Naive B cell (primary cell): ENCODE data around the gene MPRIP. TPM values are rescaled to one million over a fixed set of nuclear protein-coding genes. Genes with fewer than 3 reads are reported as not detected.

Source experiments
- ATAC-seq, 2 donors: fragments of 150-1000 bp; cut with Tn5 transposase; 2 replicates each; pipeline ENCODE4 v1.10.0; 2021; ENCODE audit warnings: low read depth in 2 of 2, mild to moderate bottlenecking in 2 of 2, moderate library complexity in 2 of 2
- DNase-seq: peaks from one replicate; pipeline ENCODE4 v3.0.0; 2022
- H3K27ac Mint-ChIP-seq, 6 donors: one replicate each; pipeline ENCODE4 v1.8.0; 2020 to 2022; ENCODE audit warnings: mild to moderate bottlenecking in 6 of 6, mixed read lengths in 6 of 6, moderate library complexity in 5 of 6, inconsistent platforms in 2 of 6
- H3K27me3 Mint-ChIP-seq, 3 donors: one replicate each; pipeline ENCODE4 v1.8.0; 2021 to 2022; ENCODE audit warnings: mixed read lengths in 3 of 3, mild to moderate bottlenecking in 1 of 3
- H3K36me3 Mint-ChIP-seq, 2 donors: one replicate each; pipeline ENCODE4 v1.8.0; 2020 to 2022; ENCODE audit warnings: mixed read lengths in 2 of 2, inconsistent platforms in 1 of 2, mild to moderate bottlenecking in 1 of 2
- H3K4me1 Mint-ChIP-seq, 3 donors: one replicate each; pipeline ENCODE4 v1.8.0; 2020 to 2022; ENCODE audit warnings: mixed read lengths in 3 of 3, inconsistent platforms in 1 of 3, mild to moderate bottlenecking in 1 of 3, moderate library complexity in 1 of 3
- H3K4me3 Mint-ChIP-seq, 8 donors: one replicate each; pipeline ENCODE4 v1.8.0; 2020 to 2022; ENCODE audit warnings: mild to moderate bottlenecking in 8 of 8, mixed read lengths in 8 of 8, moderate library complexity in 8 of 8, inconsistent platforms in 2 of 8
- H3K9me3 Mint-ChIP-seq, 7 donors: one replicate each; pipeline ENCODE4 v1.8.0; 2020 to 2022; ENCODE audit warnings: mixed read lengths in 7 of 7, mild to moderate bottlenecking in 5 of 7, inconsistent platforms in 2 of 7, moderate library complexity in 1 of 7
- polyA plus RNA-seq, 6 donors: library from polyadenylated mRNA; unstranded; fragments of 300-500 nt; fragmentation: Illumina TruSeq; gene quantifications; one replicate each; pipeline ENCODE4 v1.2.3, GENCODE V29; 2021; ENCODE audit warnings: low read depth in 6 of 6

Gene MPRIP
- polyA plus RNA-seq, 6 donors from 2014 or later: 1.9 to 26.0 (median 12.6) TPM

DNA sequence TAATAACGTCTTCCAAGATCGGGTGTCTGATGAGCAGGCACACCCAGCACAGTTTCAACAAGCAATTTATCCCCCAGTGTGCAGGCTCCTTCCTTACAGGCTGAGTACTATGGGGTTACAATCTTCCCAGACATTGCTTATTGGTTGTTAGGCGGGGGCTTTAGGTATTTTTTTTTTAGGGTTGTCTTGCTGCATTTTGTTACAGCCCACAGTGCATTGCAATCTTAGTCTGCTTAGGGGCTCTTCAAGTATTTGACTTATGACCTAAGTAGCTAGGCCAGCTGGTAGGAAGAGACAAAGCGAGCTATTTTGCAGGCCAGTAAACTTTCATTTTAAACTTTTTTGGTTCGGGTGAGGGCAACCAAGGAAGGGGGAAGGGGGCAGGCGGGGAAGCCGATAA, 158.1 kb downstream of the MPRIP start:
- Mint-ChIP-seq H3K4me1 (peaks cover 7 to 18% (median 16%) of the 10 kb centered on the region in 3 donors), H3K27ac (peak overlapping the region in 2 of 6 donors; percentile 13 to 42)
- ATAC-seq: no peak

DNA sequence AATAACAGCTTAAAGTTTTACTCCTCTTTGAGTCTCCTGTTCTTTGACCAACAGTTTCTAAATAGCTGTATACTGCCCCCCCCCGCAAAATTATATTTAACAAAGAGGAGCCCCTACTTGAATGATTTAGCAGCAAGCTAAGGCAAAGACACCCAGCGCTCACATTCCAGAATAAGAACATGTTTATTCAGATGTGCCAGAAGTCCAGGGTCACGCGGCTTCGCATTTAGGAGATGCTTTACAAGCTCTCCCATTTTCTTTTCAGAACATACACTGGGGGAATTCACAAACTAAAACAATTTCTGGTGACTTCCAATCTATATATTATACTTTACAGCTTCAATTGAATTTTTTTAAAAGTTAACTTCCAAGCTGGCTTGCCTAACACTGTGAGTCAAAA, 158.6 kb downstream of the MPRIP start:
- no peak overlapping the region for H3K27ac Mint-ChIP-seq
- DNase-seq (no peak), ATAC-seq (no peak)
- H3K27me3 Mint-ChIP-seq: no peaks in the 10 kb centered on the region
- peaks cover 7 to 22% (median 20%) of the 10 kb centered on the region in 3 donors for H3K4me1 Mint-ChIP-seq
- H3K36me3 Mint-ChIP-seq: no peaks in the 10 kb centered on the region
- H3K9me3 Mint-ChIP-seq: no peaks in the 10 kb centered on the region
- peak overlapping the region in 1 of 8 donors; percentile 6 for H3K4me3 Mint-ChIP-seq

More for the DNA sequence above, 158.1 kb downstream of the MPRIP start:
- Mint-ChIP-seq H3K27me3 (no peaks in the 10 kb centered on the region), H3K9me3 (no peaks in the 10 kb centered on the region), H3K4me3 (no peak overlapping the region), H3K36me3 (no peaks in the 10 kb centered on the region)
- DNase-seq: no peak

DNA sequence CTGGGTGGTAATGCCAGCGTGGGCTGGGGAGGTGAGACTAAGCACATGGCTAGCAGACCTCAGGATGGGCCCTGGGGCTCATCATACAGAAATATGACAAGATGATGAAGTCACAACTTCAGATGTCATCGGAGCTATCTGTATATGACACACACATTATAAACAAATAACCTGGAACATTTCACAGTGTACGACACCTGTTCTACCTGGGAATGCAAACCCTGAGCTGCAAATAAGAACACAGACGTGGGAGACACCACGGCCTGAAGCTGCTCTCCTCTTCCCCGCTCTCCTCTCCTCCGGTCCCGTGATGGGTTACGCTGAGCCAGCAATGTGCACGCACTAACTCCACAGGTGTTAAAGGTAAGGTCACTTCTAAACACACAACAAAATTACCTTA, 159.0 kb downstream of the MPRIP start:
- H3K27ac Mint-ChIP-seq: peak overlapping the region in 1 of 6 donors; percentile 81

DNA sequence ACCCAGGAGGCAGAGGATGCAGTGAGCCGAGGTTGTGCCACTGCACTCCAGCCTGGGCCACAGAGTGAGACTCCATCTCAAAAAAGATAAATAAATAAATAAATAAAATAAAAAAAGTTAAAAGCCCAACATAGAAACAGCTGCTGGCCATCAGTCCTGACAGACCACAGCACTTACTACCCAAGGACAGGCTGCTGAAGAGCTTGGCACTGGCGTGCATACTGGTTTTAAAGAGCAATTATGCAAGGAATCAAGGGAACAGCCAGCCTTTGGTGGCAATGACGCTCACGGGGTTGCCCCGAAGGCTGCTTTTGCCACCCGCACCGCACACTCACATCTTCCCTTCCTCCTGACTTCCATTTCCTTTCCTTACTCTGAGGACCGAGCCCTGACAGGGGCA, 159.7 kb downstream of the MPRIP start:
- Mint-ChIP-seq H3K36me3 (no peaks in the 10 kb centered on the region), H3K4me3 (peak overlapping the region in 2 of 8 donors; percentile 6 to 43), H3K4me1 (peaks cover 10 to 22% (median 20%) of the 10 kb centered on the region in 3 donors), H3K9me3 (peaks cover 0 to 2% (median 0%) of the 10 kb centered on the region in 7 donors), H3K27me3 (no peaks in the 10 kb centered on the region), H3K27ac (no peak overlapping the region)
- DNase-seq (no peak), ATAC-seq (no peak)

More for the DNA sequence above, 159.0 kb downstream of the MPRIP start:
- H3K36me3 Mint-ChIP-seq: no peaks in the 10 kb centered on the region
- no peaks in the 10 kb centered on the region for H3K27me3 Mint-ChIP-seq
- no peaks in the 10 kb centered on the region for H3K9me3 Mint-ChIP-seq
- ATAC-seq (no peak), DNase-seq (no peak)
- H3K4me3 Mint-ChIP-seq: peak overlapping the region in 1 of 8 donors; percentile 6
- H3K4me1 Mint-ChIP-seq: peaks cover 7 to 22% (median 20%) of the 10 kb centered on the region in 3 donors

DNA sequence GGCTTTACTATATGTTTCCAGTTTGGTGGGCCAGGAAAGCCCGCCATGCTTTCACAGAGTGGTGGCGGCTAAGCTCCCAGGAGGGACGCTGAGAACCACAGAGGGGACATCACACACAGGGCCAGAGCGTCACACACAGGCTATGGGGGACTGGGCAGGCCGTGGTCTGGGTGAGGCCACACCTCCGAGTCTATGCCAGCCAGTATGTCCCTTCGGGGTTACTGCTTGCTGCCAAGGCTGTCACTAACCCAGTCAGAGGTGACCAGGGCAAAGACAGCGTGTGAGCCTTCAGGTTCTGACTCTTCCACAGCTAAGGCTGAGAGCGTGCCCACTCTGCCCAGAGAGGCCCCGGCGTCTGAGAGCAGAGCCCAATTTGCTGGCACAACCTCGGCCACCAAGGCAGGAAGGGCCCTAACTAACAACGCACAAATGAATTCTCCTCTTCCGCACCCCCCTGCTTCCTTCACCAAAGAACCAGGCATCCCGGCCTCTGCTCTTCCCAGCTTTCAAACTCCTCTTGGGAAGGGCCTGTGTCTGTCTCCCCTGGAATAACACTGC, 161.0 kb downstream of the MPRIP start:
- Mint-ChIP-seq H3K9me3 (peaks cover 0 to 2% (median 0%) of the 10 kb centered on the region in 7 donors), H3K36me3 (no peaks in the 10 kb centered on the region), H3K27ac (peak overlapping the region in 3 of 6 donors; percentile 73 to 89 (median 79)), H3K27me3 (no peaks in the 10 kb centered on the region), H3K4me1 (peaks cover 10 to 22% (median 20%) of the 10 kb centered on the region in 3 donors), H3K4me3 (peak overlapping the region in 2 of 8 donors; percentile 42 to 58)
- ATAC-seq: no peak
- DNase-seq: no peak

DNA sequence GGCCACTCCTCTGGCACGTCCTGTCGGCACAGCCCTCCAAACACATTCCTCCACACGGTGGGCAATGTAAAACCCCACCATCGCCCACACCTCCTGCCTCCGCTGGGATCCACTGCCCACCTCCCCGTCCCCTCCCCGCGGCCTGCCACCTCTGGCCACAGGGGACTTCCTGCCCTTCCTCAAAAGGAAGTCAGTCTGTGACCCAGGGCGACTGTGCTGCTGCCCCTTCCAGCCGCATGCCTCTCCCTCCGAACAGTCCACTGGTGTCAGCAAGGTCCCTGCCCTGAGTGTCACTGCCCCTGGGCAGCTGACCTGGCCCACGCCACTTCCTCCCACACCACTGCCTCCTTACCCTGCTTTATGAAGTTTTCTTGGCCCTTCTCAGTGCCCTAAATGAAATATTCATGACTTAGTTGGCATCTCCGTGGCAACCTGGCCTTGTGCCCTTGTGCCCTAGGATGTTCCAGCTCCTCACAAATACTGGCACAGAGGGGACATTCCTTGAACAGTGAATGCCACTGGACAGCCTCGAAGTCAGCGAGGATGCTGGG, 161.9 kb downstream of the MPRIP start:
- ATAC-seq (no peak), DNase-seq (no peak)
- H3K4me3 Mint-ChIP-seq: peak overlapping the region in 6 of 8 donors; percentile 44 to 91 (median 77)
- H3K4me1 Mint-ChIP-seq: peaks cover 10 to 22% (median 20%) of the 10 kb centered on the region in 3 donors
- peaks cover 0 to 2% (median 0%) of the 10 kb centered on the region in 7 donors for H3K9me3 Mint-ChIP-seq
- H3K27me3 Mint-ChIP-seq: no peaks in the 10 kb centered on the region
- H3K36me3 Mint-ChIP-seq: no peaks in the 10 kb centered on the region
- H3K27ac Mint-ChIP-seq: peak overlapping the region in 5 of 6 donors; percentile 7 to 85 (median 58)

DNA sequence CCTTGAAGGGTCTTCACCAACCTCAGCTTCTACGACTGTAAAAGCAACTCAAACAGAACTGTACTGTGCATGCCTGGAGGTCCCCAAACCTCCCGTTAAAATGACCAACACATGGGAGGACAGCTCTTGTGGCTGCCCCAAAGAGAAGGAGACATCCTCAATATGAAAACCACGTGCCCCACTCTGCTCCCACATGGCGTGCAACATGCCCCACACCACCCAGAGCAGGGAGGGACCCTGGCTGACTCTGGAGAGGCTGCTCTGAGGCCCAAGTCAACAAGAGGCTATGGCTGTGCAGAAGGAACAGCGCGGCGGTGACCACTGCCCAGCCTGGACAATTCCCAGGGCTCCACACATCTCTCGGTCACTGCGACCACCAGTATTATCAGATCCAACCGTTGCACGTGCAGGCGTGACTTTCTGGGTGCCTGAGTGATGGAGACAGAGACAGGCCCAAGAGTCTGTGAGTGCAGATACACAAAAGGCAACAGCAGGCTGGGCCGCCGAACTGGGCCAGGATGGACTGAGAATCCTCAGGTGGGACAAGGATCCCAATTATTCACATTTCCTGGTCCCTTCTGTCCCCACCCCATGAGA, 162.5 kb downstream of the MPRIP start:
- Mint-ChIP-seq H3K27me3 (no peaks in the 10 kb centered on the region), H3K4me3 (peak overlapping the region; percentile 54 to 91 (median 85)), H3K4me1 (peaks cover 10 to 22% (median 20%) of the 10 kb centered on the region in 3 donors), H3K27ac (peak overlapping the region in 4 of 6 donors; percentile 24 to 85 (median 64)), H3K36me3 (no peaks in the 10 kb centered on the region), H3K9me3 (peaks cover 0 to 2% (median 0%) of the 10 kb centered on the region in 7 donors)
- DNase-seq (no peak), ATAC-seq (no peak)

DNA sequence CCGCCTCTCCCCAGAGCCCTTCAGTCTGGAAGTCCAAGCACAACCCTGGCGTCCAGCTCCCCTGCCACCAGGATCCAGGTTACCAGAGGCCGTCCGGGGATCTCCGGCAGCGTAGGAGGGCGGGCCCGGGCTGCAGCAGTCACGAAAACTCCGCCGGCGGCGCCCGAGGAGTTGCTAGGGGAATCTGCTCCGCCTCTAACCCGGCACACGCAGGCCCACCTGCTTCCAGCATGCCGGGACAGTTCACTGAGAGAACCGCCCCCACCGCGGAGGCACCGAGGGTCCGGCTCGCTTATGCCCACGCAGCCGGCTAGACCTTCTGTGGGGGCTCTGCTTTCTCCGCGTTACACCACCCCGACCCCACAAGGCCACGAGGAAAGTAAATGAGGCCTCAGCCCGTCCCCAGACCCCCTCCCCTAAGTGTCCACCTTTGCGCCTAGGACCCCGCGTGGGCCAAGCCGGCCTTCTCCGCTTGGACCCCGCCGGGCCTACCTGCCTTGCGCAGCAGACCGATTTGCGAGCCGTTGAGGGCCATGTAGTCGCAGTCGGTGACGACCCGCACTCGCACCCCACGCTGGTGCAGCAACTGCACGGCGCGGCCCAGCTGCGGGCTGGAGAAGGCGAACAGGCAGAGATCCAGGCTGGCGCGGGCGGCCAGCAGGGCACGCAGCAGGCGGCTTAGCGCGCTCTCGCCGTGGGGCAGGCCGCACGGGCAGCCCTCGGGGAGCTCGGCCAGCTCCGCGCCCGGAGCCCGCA, 163.3 kb downstream of the MPRIP start:
- Mint-ChIP-seq H3K4me3 (peak overlapping the region; percentile 74 to 92 (median 86)), H3K36me3 (no peaks in the 10 kb centered on the region), H3K27ac (peak overlapping the region; percentile 24 to 83 (median 76)), H3K27me3 (no peaks in the 10 kb centered on the region), H3K9me3 (peaks cover 0 to 2% (median 0%) of the 10 kb centered on the region in 7 donors), H3K4me1 (peaks cover 10 to 22% (median 20%) of the 10 kb centered on the region in 3 donors)
- ATAC-seq (peak; percentile 20 to 31), DNase-seq (peak; percentile 31)

DNA sequence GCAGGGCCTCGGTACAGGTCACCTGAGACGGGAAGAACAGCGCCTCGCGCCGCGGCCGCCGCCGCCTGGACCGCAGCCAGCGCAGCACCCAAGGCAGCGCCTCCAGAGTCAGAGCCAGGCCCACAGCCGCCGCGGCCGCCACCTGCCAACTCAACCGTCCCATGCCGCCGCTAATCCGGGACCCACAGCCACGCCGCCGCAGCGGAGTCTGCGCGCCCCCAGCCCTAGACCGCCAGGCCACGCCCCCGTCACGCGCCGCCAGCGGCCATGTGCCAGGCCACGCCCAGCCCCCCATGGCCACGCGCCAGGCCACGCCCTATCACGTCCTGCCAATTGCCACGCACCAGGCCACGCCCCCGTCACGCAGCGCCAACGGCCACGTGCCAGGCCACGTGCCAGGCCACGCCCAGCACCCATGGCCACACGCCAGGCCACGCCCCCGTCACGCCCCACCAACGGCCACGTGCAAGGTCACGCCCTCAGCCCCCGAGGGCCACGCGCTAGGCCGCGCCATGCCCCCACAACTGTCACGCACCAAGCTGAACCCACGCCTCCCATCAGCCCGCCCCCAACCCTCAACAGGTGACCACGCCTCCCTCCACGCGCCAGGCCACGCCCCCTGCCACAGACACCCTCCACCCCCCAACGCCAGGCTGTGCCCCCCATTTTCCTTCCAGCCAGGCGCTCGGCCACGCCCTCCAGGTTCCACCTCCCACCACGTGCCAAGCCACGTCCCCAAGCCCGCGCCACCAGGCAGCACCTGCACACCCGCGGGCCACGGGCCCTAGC, 164.1 kb downstream of the MPRIP start, which contains the start of gene PLD6:
TSS of gene PLD6 (minus strand) at position 210 of the 789 bp plus-strand sequence. CDS start at position 163, 47 bp downstream.
- peak; percentile 88 for DNase-seq
- Mint-ChIP-seq H3K4me1 (peaks cover 10 to 21% (median 20%) of the 10 kb centered on the region in 3 donors), H3K4me3 (peak within 1 kb of the TSS; percentile 74 to 92 (median 86))

DNA sequence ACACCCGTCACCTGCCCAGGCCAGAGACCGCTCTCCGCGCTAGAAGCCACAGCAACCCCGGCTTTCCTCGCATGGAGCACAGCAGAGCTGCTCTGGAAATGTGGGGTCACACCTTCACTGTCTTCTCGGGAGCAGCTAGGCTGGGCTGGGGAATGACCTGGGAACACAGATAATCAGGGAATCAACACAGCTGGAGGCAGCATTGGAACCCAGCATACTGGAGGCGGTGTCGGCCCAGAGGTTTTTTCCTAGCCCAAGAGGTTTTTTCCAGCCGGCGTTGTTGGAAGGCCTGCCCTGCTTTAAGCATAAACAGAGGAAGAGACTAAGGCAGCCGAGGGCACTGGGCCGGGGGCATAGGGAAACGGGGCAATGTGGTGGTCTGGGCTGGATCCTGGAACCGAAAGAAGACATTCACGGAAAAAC, 164.7 kb downstream of the MPRIP start:
- peak overlapping the region; percentile 19 to 75 (median 62) for H3K4me3 Mint-ChIP-seq
- DNase-seq (no peak), ATAC-seq (no peak)
- peaks cover 0 to 2% (median 0%) of the 10 kb centered on the region in 7 donors for H3K9me3 Mint-ChIP-seq
- H3K4me1 Mint-ChIP-seq: peaks cover 10 to 20% (median 17%) of the 10 kb centered on the region in 3 donors
- peak overlapping the region in 5 of 6 donors; percentile 27 to 97 (median 79) for H3K27ac Mint-ChIP-seq
- H3K36me3 Mint-ChIP-seq: no peaks in the 10 kb centered on the region
- no peaks in the 10 kb centered on the region for H3K27me3 Mint-ChIP-seq

More for the DNA sequence above, 164.1 kb downstream of the MPRIP start, which contains the start of gene PLD6:
- Mint-ChIP-seq H3K36me3 (no peaks in the 10 kb centered on the region), H3K27me3 (no peaks in the 10 kb centered on the region), H3K27ac (peak within 1 kb of the TSS; percentile 60 to 97 (median 81)), H3K9me3 (peaks cover 0 to 2% (median 0%) of the 10 kb centered on the region in 7 donors)
- ATAC-seq: peak; percentile 77 to 86

DNA sequence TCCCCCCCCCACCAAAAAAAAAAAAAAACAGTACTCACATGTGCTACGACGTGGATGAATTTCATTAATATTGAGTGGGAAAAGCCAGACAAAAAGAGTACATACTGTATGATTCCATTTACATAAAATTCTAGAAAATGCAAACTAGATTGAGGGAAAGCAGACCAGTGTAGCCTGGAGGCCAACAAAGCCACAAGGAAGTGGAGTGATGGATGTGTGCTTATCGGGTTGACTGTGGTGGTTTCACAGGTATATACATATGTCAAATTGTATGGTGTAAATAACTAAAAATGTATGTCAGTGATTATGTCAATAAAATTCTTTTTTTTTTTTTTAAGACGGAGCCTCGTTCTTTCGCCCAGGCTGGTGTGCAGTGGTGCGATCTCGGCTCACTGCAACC, 165.7 kb downstream of the MPRIP start:
- peaks cover 0 to 2% (median 0%) of the 10 kb centered on the region in 7 donors for H3K9me3 Mint-ChIP-seq
- H3K4me1 Mint-ChIP-seq: peaks cover 10 to 18% (median 17%) of the 10 kb centered on the region in 3 donors
- H3K27ac Mint-ChIP-seq: peak overlapping the region in 2 of 6 donors; percentile 56 to 85
- peak overlapping the region in 1 of 8 donors; percentile 27 for H3K4me3 Mint-ChIP-seq
- ATAC-seq (no peak), DNase-seq (no peak)
- H3K36me3 Mint-ChIP-seq: no peaks in the 10 kb centered on the region
- no peaks in the 10 kb centered on the region for H3K27me3 Mint-ChIP-seq

DNA sequence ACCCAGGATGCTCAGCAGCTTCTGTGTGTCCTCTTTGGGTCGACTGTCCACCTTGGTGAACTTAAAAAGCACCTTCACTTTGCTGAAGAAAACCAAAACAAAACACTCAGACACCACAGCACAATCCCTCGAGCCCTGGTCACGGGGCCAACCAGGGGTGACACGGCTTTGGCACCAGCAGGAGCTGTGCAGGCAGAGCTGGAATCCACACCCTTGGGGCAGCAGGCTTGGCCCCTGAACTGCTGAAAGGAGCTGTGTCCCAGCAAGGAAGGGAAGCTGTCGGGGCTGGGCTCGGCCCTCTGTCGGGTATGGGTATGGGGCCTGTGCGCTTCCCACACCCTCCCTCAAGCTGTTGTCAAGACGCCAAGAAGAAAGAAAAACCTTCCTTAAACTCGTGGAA, 171.5 kb downstream of the MPRIP start:
- H3K4me3 Mint-ChIP-seq: no peak overlapping the region
- no peaks in the 10 kb centered on the region for H3K9me3 Mint-ChIP-seq
- no peak for DNase-seq
- H3K4me1 Mint-ChIP-seq: no peaks in the 10 kb centered on the region
- H3K36me3 Mint-ChIP-seq: peaks cover 9 to 17% of the 10 kb centered on the region in 2 donors
- no peak overlapping the region for H3K27ac Mint-ChIP-seq
- no peaks in the 10 kb centered on the region for H3K27me3 Mint-ChIP-seq
- ATAC-seq: no peak
